GM12873 (cell line): ENCODE data around the gene EHD2.

ENCODE experiments used
- CTCF ChIP-seq: IDR thresholded peaks from 2 replicates; pipeline ENCODE4 v1.5.1; 2012; ENCODE audit warnings: low read depth, mild to moderate bottlenecking, moderate library complexity, low read length, control low read depth; ENCODE audit not compliant: insufficient read depth; ENCODE audit errors: missing control alignments

EHD2 gene

DNA sequence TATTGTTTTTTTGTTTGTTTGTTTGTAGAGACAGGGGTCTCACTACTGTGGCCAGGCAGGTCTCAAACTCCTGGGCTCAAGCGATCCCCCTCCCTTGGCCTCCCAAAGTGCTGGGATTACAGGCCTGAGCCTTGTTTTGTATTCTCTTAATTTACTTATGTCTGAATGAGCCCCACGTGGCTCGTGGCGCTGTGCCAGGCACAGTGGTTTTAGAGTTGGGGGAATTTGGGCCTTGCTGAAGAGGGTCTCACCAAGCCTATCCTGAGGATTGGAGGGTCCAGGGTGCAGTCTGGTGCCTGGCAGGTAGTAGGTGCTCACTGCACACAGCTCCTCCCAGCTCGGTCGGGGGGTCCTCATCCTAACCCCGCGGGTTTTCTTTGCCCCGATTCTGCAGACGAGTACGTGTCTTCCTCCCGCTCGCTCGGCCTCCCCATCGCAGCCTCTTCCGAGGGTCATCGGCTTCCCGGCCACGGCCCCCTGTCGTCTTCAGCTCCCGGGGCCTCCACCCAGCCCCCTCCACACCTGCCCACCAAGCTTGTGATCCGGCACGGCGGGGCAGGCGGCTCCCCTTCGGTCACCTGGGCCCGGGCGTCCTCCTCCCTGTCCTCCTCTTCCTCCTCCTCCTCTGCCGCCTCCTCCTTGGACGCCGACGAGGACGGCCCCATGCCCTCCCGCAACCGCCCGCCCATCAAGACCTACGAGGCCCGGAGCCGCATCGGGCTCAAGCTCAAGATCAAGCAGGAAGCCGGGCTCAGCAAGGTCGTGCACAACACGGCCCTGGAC lies 12.1 kb upstream of the EHD2 start:
- no peak for TF ChIP-seq CTCF

DNA sequence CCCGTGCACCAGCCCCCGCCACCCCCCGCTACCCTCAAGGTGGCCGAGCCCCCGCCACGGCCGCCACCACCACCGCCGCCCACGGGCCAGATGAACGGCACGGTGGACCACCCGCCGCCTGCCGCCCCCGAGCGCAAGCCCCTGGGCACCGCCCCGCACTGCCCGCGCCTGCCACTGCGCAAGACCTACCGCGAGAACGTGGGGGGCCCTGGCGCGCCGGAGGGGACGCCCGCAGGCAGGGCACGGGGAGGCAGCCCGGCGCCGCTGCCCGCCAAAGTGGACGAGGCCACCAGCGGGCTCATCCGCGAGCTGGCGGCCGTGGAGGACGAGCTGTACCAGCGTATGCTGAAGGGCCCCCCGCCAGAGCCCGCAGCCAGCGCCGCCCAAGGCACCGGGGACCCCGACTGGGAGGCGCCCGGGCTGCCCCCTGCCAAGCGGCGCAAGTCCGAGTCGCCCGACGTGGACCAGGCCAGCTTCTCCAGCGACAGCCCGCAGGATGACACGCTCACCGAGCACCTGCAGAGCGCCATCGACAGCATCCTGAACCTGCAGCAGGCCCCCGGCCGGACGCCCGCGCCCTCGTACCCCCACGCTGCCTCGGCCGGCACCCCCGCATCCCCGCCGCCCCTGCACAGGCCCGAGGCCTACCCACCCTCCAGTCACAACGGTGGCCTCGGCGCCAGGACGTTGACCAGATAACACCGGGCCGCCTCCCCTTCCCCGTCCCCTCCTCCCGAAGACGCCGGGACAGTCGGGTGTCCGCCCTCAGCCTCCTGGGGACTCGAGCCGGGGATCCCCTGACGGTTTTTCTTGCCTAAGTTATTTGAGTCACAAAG lies 11.3 kb upstream of the EHD2 start:
- TF ChIP-seq CTCF = no peak

- TF ChIP-seq CTCF = no peak
Measured at GRCh38 chr19:47702671-47703070, 10.6 kb upstream of the EHD2 start.

GRCh38 chr19:47703301-47703700 lies 9.9 kb upstream of the EHD2 start:
- no peak for TF ChIP-seq CTCF

GRCh38 chr19:47704024-47704423 lies 9.2 kb upstream of the EHD2 start:
- TF ChIP-seq CTCF = no peak

GRCh38 chr19:47704656-47705055 lies 8.6 kb upstream of the EHD2 start:
- no peak for TF ChIP-seq CTCF

DNA sequence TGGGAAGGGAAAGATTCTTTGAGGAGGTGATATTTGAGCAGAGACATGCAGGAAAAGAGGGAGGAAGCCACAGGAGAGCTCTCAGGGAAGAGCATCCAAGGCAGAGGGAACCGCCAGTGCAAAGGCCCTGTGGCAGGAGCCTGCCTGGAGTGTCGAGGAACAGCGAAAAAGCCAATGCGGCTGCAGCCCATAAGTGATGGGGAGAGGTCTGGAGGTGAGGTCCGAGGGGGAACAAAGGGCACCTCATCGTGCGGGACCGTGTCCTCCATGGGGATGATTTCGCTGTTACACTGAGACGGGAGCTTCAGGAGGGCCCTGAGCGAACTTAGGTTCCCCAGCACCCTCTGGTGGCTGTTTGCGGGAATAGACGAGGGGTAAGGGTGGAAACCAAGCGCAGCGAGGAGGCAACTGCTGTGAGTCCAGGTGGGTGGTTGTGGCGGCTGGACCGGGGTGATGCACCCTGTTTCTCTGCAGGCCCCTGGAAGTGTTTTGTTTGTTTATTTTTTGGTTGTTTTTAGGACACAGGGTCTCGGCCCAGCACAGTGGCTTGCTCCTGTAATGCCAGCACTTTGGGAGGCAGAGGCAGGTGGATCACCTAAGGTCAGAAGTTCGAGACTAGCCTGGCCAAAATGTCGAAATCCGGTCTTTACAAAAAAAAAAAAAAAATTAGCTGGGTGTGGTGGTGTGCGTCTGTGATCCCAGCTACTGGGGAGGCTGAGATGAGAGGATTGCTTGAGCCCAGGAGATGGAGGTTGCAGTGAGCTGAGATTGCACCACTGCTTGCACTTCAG lies 5.9 kb upstream of the EHD2 start:
- TF ChIP-seq CTCF = peak; percentile 96
